Natural killer cell treated with Interleukin-12 subunit alpha and Interleukin-12 subunit beta and Interleukin-15 and Interleukin-18, amount 100 ng/mL, for 72 hours (primary cell): ENCODE measurements around the gene PBX4. TPM values are rescaled to one million over a fixed set of nuclear protein-coding genes. Genes with fewer than 3 reads are reported as not detected.

Experiments used
- ATAC-seq, 2 donors: fragments of 150-1000 bp; cut with Tn5 transposase in 1 of 2; sonication (Bioruptor Pico), chemical (Tn5 transposase) in 1 of 2; 2 replicates each; pipeline ENCODE4 v1.10.0; 2021
- DNase-seq: peaks from one replicate; pipeline ENCODE4 v3.0.0; 2022; ENCODE audit warnings: low spot score
- H3K27ac Mint-ChIP-seq, 2 donors: 1 replicate in 1 of 2; 2 replicates in 1 of 2; pipeline ENCODE4 v1.8.0; 2022; ENCODE audit warnings: mixed read lengths in 2 of 2, mild to moderate bottlenecking in 1 of 2, moderate library complexity in 1 of 2
- H3K27me3 Mint-ChIP-seq, 2 donors: 1 replicate in 1 of 2; 2 replicates in 1 of 2; pipeline ENCODE4 v1.8.0; 2022; ENCODE audit warnings: mixed read lengths in 2 of 2
- H3K36me3 Mint-ChIP-seq: one replicate; pipeline ENCODE4 v1.8.0; 2022; ENCODE audit warnings: mixed read lengths
- H3K4me1 Mint-ChIP-seq, 2 donors: 1 replicate in 1 of 2; 2 replicates in 1 of 2; pipeline ENCODE4 v1.8.0; 2022; ENCODE audit warnings: low read depth in 2 of 2, mixed read lengths in 2 of 2, mild to moderate bottlenecking in 1 of 2
- H3K4me3 Mint-ChIP-seq: one replicate; pipeline ENCODE4 v1.8.0; 2022; ENCODE audit warnings: mixed read lengths
- H3K9me3 Mint-ChIP-seq: 2 replicates; pipeline ENCODE4 v1.8.0; 2022; ENCODE audit warnings: mixed read lengths
- total RNA-seq, 2 donors: library from RNA; stranded (reverse); gene quantifications; one replicate each; pipeline ENCODE4 v1.2.3, GENCODE V29; 2022

PBX4 gene
- total RNA-seq, 2 donors from 2014 or later, result 26.3 to 80.1 TPM

- Mint-ChIP-seq H3K9me3 (no peaks in the 10 kb centered on the region), H3K27ac (no peak overlapping the region), H3K27me3 (no peaks in the 10 kb centered on the region), H3K4me3 (no peak overlapping the region), H3K4me1 (peaks cover 6 to 10% of the 10 kb centered on the region in 2 donors), H3K36me3 (peaks cover 11% of the 10 kb centered on the region)
- ATAC-seq (no peak), DNase-seq (no peak)
These were observed 36.6 kb upstream of the PBX4 start for GRCh38 chr19:19655051-19655594.

GRCh38 chr19:19654441-19654840, 36.0 kb upstream of the PBX4 start:
- Mint-ChIP-seq H3K27ac (no peak overlapping the region), H3K36me3 (peaks cover 11% of the 10 kb centered on the region), H3K27me3 (no peaks in the 10 kb centered on the region), H3K9me3 (no peaks in the 10 kb centered on the region), H3K4me1 (peaks cover 6 to 10% of the 10 kb centered on the region in 2 donors), H3K4me3 (no peak overlapping the region)
- no peak for ATAC-seq
- DNase-seq, result no peak

- Mint-ChIP-seq H3K4me1 (peaks cover 6 to 10% of the 10 kb centered on the region in 2 donors), H3K27me3 (no peaks in the 10 kb centered on the region), H3K9me3 (no peaks in the 10 kb centered on the region), H3K4me3 (no peak overlapping the region), H3K36me3 (peaks cover 11% of the 10 kb centered on the region), H3K27ac (no peak overlapping the region)
- ATAC-seq (no peak), DNase-seq (no peak)
These were observed 35.2 kb upstream of the PBX4 start for GRCh38 chr19:19653597-19654147.

GRCh38 chr19:19652482-19653295, 34.2 kb upstream of the PBX4 start:
- no peaks in the 10 kb centered on the region for H3K9me3 Mint-ChIP-seq
- H3K36me3 Mint-ChIP-seq, result peaks cover 6% of the 10 kb centered on the region
- no peak for ATAC-seq
- H3K4me3 Mint-ChIP-seq, result no peak overlapping the region
- no peak overlapping the region for H3K27ac Mint-ChIP-seq
- no peak for DNase-seq
- H3K27me3 Mint-ChIP-seq, result no peaks in the 10 kb centered on the region
- peaks cover 6 to 10% of the 10 kb centered on the region in 2 donors for H3K4me1 Mint-ChIP-seq

GRCh38 chr19:19651076-19651475, 32.6 kb upstream of the PBX4 start:
- no peak for ATAC-seq
- Mint-ChIP-seq H3K4me1 (peaks cover 6 to 10% of the 10 kb centered on the region in 2 donors), H3K4me3 (no peak overlapping the region), H3K27me3 (no peaks in the 10 kb centered on the region), H3K9me3 (no peaks in the 10 kb centered on the region), H3K27ac (no peak overlapping the region), H3K36me3 (peaks cover 6% of the 10 kb centered on the region)
- no peak for DNase-seq

- peaks cover 6 to 10% of the 10 kb centered on the region in 2 donors for H3K4me1 Mint-ChIP-seq
- no peaks in the 10 kb centered on the region for H3K27me3 Mint-ChIP-seq
- DNase-seq (no peak), ATAC-seq (no peak)
- H3K27ac Mint-ChIP-seq, result peak overlapping the region in 1 of 2 donors; percentile 69
- H3K36me3 Mint-ChIP-seq, result peaks cover 6% of the 10 kb centered on the region
- H3K4me3 Mint-ChIP-seq, result no peak overlapping the region
- H3K9me3 Mint-ChIP-seq, result no peaks in the 10 kb centered on the region
These were observed 31.8 kb upstream of the PBX4 start for GRCh38 chr19:19650331-19650730.

- no peak for DNase-seq
- no peaks in the 10 kb centered on the region for H3K9me3 Mint-ChIP-seq
- H3K27me3 Mint-ChIP-seq, result no peaks in the 10 kb centered on the region
- peaks cover 6% of the 10 kb centered on the region for H3K36me3 Mint-ChIP-seq
- no peak for ATAC-seq
- no peak overlapping the region for H3K4me3 Mint-ChIP-seq
- H3K27ac Mint-ChIP-seq, result no peak overlapping the region
- peaks cover 6 to 7% of the 10 kb centered on the region in 2 donors for H3K4me1 Mint-ChIP-seq
These were observed 31.1 kb upstream of the PBX4 start for GRCh38 chr19:19649580-19649995.

- no peak overlapping the region for H3K4me3 Mint-ChIP-seq
These were observed 30.7 kb upstream of the PBX4 start for GRCh38 chr19:19649155-19649554.

GRCh38 chr19:19647037-19647835, 28.7 kb upstream of the PBX4 start:
- H3K4me1 Mint-ChIP-seq, result peaks cover 8 to 13% of the 10 kb centered on the region in 2 donors
- no peaks in the 10 kb centered on the region for H3K9me3 Mint-ChIP-seq
- H3K4me3 Mint-ChIP-seq, result no peak overlapping the region
- ATAC-seq, result no peak
- no peak for DNase-seq
- no peaks in the 10 kb centered on the region for H3K27me3 Mint-ChIP-seq
- H3K36me3 Mint-ChIP-seq, result peaks cover 6% of the 10 kb centered on the region
- H3K27ac Mint-ChIP-seq, result no peak overlapping the region

More at GRCh38 chr19:19649155-19649554, 30.7 kb upstream of the PBX4 start:
- peaks cover 6 to 7% of the 10 kb centered on the region in 2 donors for H3K4me1 Mint-ChIP-seq
- no peak for ATAC-seq
- H3K27ac Mint-ChIP-seq, result no peak overlapping the region
- no peaks in the 10 kb centered on the region for H3K9me3 Mint-ChIP-seq
- H3K36me3 Mint-ChIP-seq, result peaks cover 6% of the 10 kb centered on the region
- no peak for DNase-seq
- no peaks in the 10 kb centered on the region for H3K27me3 Mint-ChIP-seq

- ATAC-seq, result no peak
- H3K27ac Mint-ChIP-seq, result no peak overlapping the region
- H3K9me3 Mint-ChIP-seq, result no peaks in the 10 kb centered on the region
- H3K4me3 Mint-ChIP-seq, result no peak overlapping the region
- peaks cover 6% of the 10 kb centered on the region for H3K36me3 Mint-ChIP-seq
- peaks cover 14 to 17% of the 10 kb centered on the region in 2 donors for H3K4me1 Mint-ChIP-seq
- DNase-seq, result no peak
- no peaks in the 10 kb centered on the region for H3K27me3 Mint-ChIP-seq
These were observed 26.9 kb upstream of the PBX4 start for GRCh38 chr19:19645233-19645870.

GRCh38 chr19:19644054-19644388, 25.5 kb upstream of the PBX4 start:
- no peaks in the 10 kb centered on the region for H3K27me3 Mint-ChIP-seq
- H3K4me3 Mint-ChIP-seq, result peak overlapping the region; percentile 100
- H3K27ac Mint-ChIP-seq, result peak overlapping the region; percentile 96 to 99
- H3K4me1 Mint-ChIP-seq, result peaks cover 14 to 24% of the 10 kb centered on the region in 2 donors
- H3K9me3 Mint-ChIP-seq, result no peaks in the 10 kb centered on the region
- no peak for ATAC-seq
- H3K36me3 Mint-ChIP-seq, result peaks cover 6% of the 10 kb centered on the region
- no peak for DNase-seq

GRCh38 chr19:19643158-19644053, 24.9 kb upstream of the PBX4 start, which contains the start of gene GMIP:
GMIP (minus strand) TSS chr19:19643657; CDS start chr19:19643529, 128 bp downstream.
- H3K4me1 Mint-ChIP-seq, result peaks cover 14 to 25% of the 10 kb centered on the region in 2 donors
- no peaks in the 10 kb centered on the region for H3K9me3 Mint-ChIP-seq
- no peaks in the 10 kb centered on the region for H3K27me3 Mint-ChIP-seq
- peaks cover 6% of the 10 kb centered on the region for H3K36me3 Mint-ChIP-seq
- H3K4me3 Mint-ChIP-seq, result peak within 1 kb of the TSS; percentile 100
- H3K27ac Mint-ChIP-seq, result peak within 1 kb of the TSS; percentile 96 to 99
- ATAC-seq, result peak; percentile 89 to 92
- DNase-seq, result peak; percentile 89
